HEK293T (cell line): ENCODE data around the gene ANKRD12.

Experiments used
- FOXM1 ChIP-seq: fragments of 450-650 bp; IDR thresholded peaks from 2 replicates; pipeline ENCODE4 v1.6.1; 2017; ENCODE audit warnings: mild to moderate bottlenecking, borderline replicate concordance
- L3MBTL2 ChIP-seq: fragments of 450-650 bp; conservative IDR thresholded peaks from 2 replicates; pipeline ENCODE4 v1.6.1; 2016; ENCODE audit warnings: mild to moderate bottlenecking
- NFRKB ChIP-seq: fragments of 450-650 bp; IDR thresholded peaks from 2 replicates; pipeline ENCODE4 v1.6.1; 2016; ENCODE audit warnings: mild to moderate bottlenecking, moderate library complexity
- SUZ12 ChIP-seq: fragments of 450-650 bp; IDR thresholded peaks from 2 replicates; pipeline ENCODE4 v1.6.1; 2016; ENCODE audit warnings: mild to moderate bottlenecking
- TARDBP ChIP-seq: fragments of 450-650 bp; IDR thresholded peaks from 2 replicates; pipeline ENCODE4 v1.6.1; 2016
- TF ChIP-seq, protein P1 (sequence below): fragments of 450-650 bp; IDR thresholded peaks from 2 replicates; pipeline ENCODE4 v1.6.1; 2016

DNA sequence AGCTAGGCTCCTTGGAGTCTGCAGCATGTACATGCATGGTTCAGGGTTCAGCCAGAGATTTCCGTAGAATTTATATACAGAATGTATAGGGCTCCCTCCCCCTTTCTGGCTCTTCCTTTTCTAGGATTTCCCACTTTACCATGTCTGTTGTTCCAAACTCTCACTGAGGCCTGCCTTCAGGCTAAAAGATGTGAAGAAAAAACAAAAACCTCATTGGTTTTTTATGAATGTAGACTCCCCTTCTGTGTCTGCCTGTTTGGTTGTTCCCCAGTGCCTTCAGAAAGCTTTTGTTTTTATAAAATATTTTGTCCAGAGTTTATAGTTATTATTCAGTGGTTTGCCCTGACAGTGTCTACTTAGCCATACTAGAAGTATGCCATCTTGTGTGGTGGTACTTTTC, 30.5 kb upstream of the ANKRD12 start:
- TF ChIP-seq L3MBTL2, result no peak
- TF ChIP-seq SUZ12, result no peak
- no peak for TF ChIP-seq NFRKB
- no peak for TF ChIP-seq TARDBP
- no peak for TF ChIP-seq FOXM1
- TF ChIP-seq, protein P1, sequence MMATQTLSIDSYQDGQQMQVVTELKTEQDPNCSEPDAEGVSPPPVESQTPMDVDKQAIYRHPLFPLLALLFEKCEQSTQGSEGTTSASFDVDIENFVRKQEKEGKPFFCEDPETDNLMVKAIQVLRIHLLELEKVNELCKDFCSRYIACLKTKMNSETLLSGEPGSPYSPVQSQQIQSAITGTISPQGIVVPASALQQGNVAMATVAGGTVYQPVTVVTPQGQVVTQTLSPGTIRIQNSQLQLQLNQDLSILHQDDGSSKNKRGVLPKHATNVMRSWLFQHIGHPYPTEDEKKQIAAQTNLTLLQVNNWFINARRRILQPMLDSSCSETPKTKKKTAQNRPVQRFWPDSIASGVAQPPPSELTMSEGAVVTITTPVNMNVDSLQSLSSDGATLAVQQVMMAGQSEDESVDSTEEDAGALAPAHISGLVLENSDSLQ, result no peak
